Endodermal cell (in vitro differentiated cells): Measurements from ENCODE around the gene CAP1. TPM values are rescaled to one million over a fixed set of nuclear protein-coding genes. Genes with fewer than 3 reads are reported as not detected.

Source experiments
- DNase-seq: peaks from one replicate; pipeline ENCODE4 v3.0.0-alpha.2; 2017
- H3K27ac ChIP-seq: 2 replicates; pipeline ENCODE4 v1.5.1; 2013; ENCODE audit warnings: mild to moderate bottlenecking, low read depth, low read length, moderate library complexity
- H3K27me3 ChIP-seq: 2 replicates; pipeline ENCODE4 v1.6.1; 2013; ENCODE audit warnings: mild to moderate bottlenecking, low read length, moderate library complexity; ENCODE audit not compliant: insufficient read depth, control insufficient read depth, poor library complexity, severe bottlenecking
- H3K36me3 ChIP-seq: 2 replicates; pipeline ENCODE4 v1.7.0; 2013; ENCODE audit warnings: mild to moderate bottlenecking, low read length, moderate library complexity; ENCODE audit not compliant: control insufficient read depth, insufficient read depth
- H3K4me1 ChIP-seq: one replicate; pipeline ENCODE4 v1.7.0; 2013; ENCODE audit warnings: low read length; ENCODE audit not compliant: control insufficient read depth, insufficient read depth
- H3K4me3 ChIP-seq: 2 replicates; pipeline ENCODE4 v1.5.1; 2013; ENCODE audit warnings: mild to moderate bottlenecking, low read length, moderate library complexity
- H3K9ac ChIP-seq: 2 replicates; pipeline ENCODE4 v1.6.1; 2013; ENCODE audit warnings: mild to moderate bottlenecking, low read length, moderate library complexity; ENCODE audit not compliant: poor library complexity, severe bottlenecking; ENCODE audit errors: extremely low read depth
- H3K9me3 ChIP-seq: 2 replicates; pipeline ENCODE4 v1.6.1; 2013; ENCODE audit warnings: mild to moderate bottlenecking, low read length, moderate library complexity; ENCODE audit not compliant: control insufficient read depth
- H3K27ac Mint-ChIP-seq: 2 replicates; pipeline ENCODE4 v1.8.0; 2020; ENCODE audit warnings: mixed read lengths
- H3K27me3 Mint-ChIP-seq: 2 replicates; pipeline ENCODE4 v1.8.0; 2021; ENCODE audit warnings: mild to moderate bottlenecking, mixed read lengths; ENCODE audit not compliant: insufficient read depth
- H3K36me3 Mint-ChIP-seq: 2 replicates; pipeline ENCODE4 v1.8.0; 2020; ENCODE audit warnings: low read depth, mixed read lengths
- H3K4me1 Mint-ChIP-seq: 2 replicates; pipeline ENCODE4 v1.8.0; 2020; ENCODE audit warnings: mixed read lengths
- H3K4me3 Mint-ChIP-seq: 2 replicates; pipeline ENCODE4 v1.8.0; 2020; ENCODE audit warnings: mild to moderate bottlenecking, moderate library complexity, mixed read lengths
- H3K9me3 Mint-ChIP-seq: 2 replicates; pipeline ENCODE4 v1.8.0; 2020; ENCODE audit warnings: mild to moderate bottlenecking, mixed read lengths
- CTCF ChIP-seq: fragments of 200-600 bp; sonication (generic); conservative IDR thresholded peaks from 2 replicates; pipeline ENCODE4 v1.5.0; 2021; ENCODE audit warnings: antibody characterized with exemption, mild to moderate bottlenecking
- WGBS, 2 experiments: methylation state at CpG; one replicate each; pipeline versions ENCODE4 v1.1.5 to v1.1.7; 2013; ENCODE audit warnings: missing lambda C conversion rate in 2 of 2, mixed read lengths in 1 of 2; ENCODE audit not compliant: insufficient coverage in 1 of 2, insufficient read length in 1 of 2; 5-methylcytosine and 5-hydroxymethylcytosine counted together
- total RNA-seq, 2 donors: library from RNA; stranded (reverse); fragmentation: NEBNext Ultra II Directional in 1 of 2; extraction: Animal tissue kit (Norgen Biotek cat#: 25700) in 1 of 2; gene quantifications; 2 replicates in 1 of 2; 3 replicates in 1 of 2; pipeline ENCODE4 v1.2.1, GENCODE V29; 2021

Gene CAP1
- total RNA-seq, 2 donors from 2014 or later = 260 to 287 TPM

GRCh38 chr1:40067023-40067422 lies 26.5 kb downstream of the CAP1 start:
- H3K9me3 ChIP-seq = no peaks in the 10 kb centered on the region
- no peak overlapping the region for H3K27ac ChIP-seq
- no peaks in the 10 kb centered on the region for H3K27me3 ChIP-seq
- peaks cover 86% of the 10 kb centered on the region for H3K36me3 Mint-ChIP-seq
- no peaks in the 10 kb centered on the region for H3K4me1 Mint-ChIP-seq
- H3K27me3 Mint-ChIP-seq = no peaks in the 10 kb centered on the region
- no peak for DNase-seq
- no peak overlapping the region for H3K9ac ChIP-seq
- H3K27ac Mint-ChIP-seq = peak overlapping the region; percentile 1
- WGBS, 2 experiments = 88 to 94% methylated on average over 2 of the region's 2 CpGs
- TF ChIP-seq CTCF = no peak
- H3K9me3 Mint-ChIP-seq = no peaks in the 10 kb centered on the region
- no peak overlapping the region for H3K4me3 ChIP-seq
- H3K36me3 ChIP-seq = peaks cover 91% of the 10 kb centered on the region
- H3K4me1 ChIP-seq = peaks cover 8% of the 10 kb centered on the region
- H3K4me3 Mint-ChIP-seq = no peak overlapping the region

- H3K27ac Mint-ChIP-seq = no peak overlapping the region
- TF ChIP-seq CTCF = no peak
- no peak overlapping the region for H3K4me3 Mint-ChIP-seq
- H3K4me1 Mint-ChIP-seq = no peaks in the 10 kb centered on the region
- H3K36me3 Mint-ChIP-seq = peaks cover 87% of the 10 kb centered on the region
- Histone ChIP-seq H3K9me3 (no peaks in the 10 kb centered on the region), H3K36me3 (peaks cover 92% of the 10 kb centered on the region), H3K4me1 (peaks cover 8% of the 10 kb centered on the region), H3K27me3 (no peaks in the 10 kb centered on the region), H3K9ac (no peak overlapping the region), H3K4me3 (no peak overlapping the region), H3K27ac (no peak overlapping the region)
- no peaks in the 10 kb centered on the region for H3K27me3 Mint-ChIP-seq
- no peaks in the 10 kb centered on the region for H3K9me3 Mint-ChIP-seq
- 96 to 97% methylated on average over 3 of the region's 3 CpGs for WGBS, 2 experiments
- no peak for DNase-seq
Measured at GRCh38 chr1:40067851-40068250, 27.3 kb downstream of the CAP1 start.

- H3K4me1 Mint-ChIP-seq = no peaks in the 10 kb centered on the region
- H3K27ac ChIP-seq = no peak overlapping the region
Measured at GRCh38 chr1:40072142-40072541, 31.6 kb downstream of the CAP1 start.

More at GRCh38 chr1:40072142-40072541, 31.6 kb downstream of the CAP1 start:
- no peaks in the 10 kb centered on the region for H3K9me3 Mint-ChIP-seq
- no peaks in the 10 kb centered on the region for H3K27me3 Mint-ChIP-seq
- H3K4me3 Mint-ChIP-seq = no peak overlapping the region
- Histone ChIP-seq H3K9ac (no peak overlapping the region), H3K27me3 (no peaks in the 10 kb centered on the region), H3K9me3 (no peaks in the 10 kb centered on the region), H3K36me3 (peaks cover 89% of the 10 kb centered on the region), H3K4me3 (no peak overlapping the region), H3K4me1 (no peaks in the 10 kb centered on the region)
- no peak overlapping the region for H3K27ac Mint-ChIP-seq
- no peak for DNase-seq
- no peak for TF ChIP-seq CTCF
- H3K36me3 Mint-ChIP-seq = peaks cover 72% of the 10 kb centered on the region
